Uterus (tissue), 2 donors: ENCODE results near the gene TLCD3A.

Experiments
- POLR2A ChIP-seq, 2 donors: fragments of 450-650 bp; IDR thresholded peaks; one replicate each; pipeline ENCODE4 v1.6.1; 2016; ENCODE audit warnings: antibody characterized with exemption in 2 of 2, mild to moderate bottlenecking in 1 of 2, moderate library complexity in 1 of 2
- TF ChIP-seq, protein P1 (sequence below), 4 experiments: fragments of 200-600 bp in 2 of 4; fragments of 450-650 bp in 2 of 4; sonication (generic) in 2 of 4; IDR thresholded peaks; one replicate each; pipeline ENCODE4 v1.5.1; 2016 to 2019; ENCODE audit warnings: antibody characterized with exemption in 4 of 4, mild to moderate bottlenecking in 2 of 4, moderate library complexity in 1 of 4

DNA sequence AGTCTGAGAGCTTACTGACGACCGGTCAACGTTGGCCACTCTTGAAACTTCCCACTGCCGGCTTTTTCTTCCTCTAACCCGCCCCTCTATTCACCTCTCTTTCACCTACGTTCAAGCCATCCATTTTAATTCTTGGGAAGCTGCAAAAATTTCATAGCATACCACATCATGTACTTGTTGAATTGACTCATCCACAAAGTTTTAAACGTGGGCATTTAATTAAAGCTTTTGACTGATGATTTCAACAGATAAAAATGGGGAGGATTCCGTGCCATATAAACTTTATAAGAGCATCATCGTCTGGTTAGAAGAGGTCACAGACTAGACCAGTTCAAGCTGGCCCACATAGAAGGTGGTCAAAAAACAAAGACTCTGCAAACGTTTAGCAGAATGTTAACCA lies 40.3 kb upstream of the TLCD3A start:
- TF ChIP-seq, protein P1, sequence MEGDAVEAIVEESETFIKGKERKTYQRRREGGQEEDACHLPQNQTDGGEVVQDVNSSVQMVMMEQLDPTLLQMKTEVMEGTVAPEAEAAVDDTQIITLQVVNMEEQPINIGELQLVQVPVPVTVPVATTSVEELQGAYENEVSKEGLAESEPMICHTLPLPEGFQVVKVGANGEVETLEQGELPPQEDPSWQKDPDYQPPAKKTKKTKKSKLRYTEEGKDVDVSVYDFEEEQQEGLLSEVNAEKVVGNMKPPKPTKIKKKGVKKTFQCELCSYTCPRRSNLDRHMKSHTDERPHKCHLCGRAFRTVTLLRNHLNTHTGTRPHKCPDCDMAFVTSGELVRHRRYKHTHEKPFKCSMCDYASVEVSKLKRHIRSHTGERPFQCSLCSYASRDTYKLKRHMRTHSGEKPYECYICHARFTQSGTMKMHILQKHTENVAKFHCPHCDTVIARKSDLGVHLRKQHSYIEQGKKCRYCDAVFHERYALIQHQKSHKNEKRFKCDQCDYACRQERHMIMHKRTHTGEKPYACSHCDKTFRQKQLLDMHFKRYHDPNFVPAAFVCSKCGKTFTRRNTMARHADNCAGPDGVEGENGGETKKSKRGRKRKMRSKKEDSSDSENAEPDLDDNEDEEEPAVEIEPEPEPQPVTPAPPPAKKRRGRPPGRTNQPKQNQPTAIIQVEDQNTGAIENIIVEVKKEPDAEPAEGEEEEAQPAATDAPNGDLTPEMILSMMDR (IDR thresholded peaks at IDR 0.05) = no peak
- TF ChIP-seq POLR2A (IDR thresholded peaks at IDR 0.05) = no peak
